ENCODE measurements around the gene TOGARAM2. TPM values are rescaled to one million over a fixed set of nuclear protein-coding genes. Genes with fewer than 3 reads are reported as not detected.
"Not testable (repeated sequence)": the region's sequence is repeated elsewhere in the genome, so short reads cannot be mapped to it uniquely, and the experiment has no call there.

The TOGARAM2 gene
- total RNA-seq, 1 donor from 2014 or later: 0.72 TPM

GRCh38 chr2:28976584-28976983, 4.5 kb upstream of the TOGARAM2 start:
- DNase-seq (ENCODE audit: low spot score): no peak
- Mint-ChIP-seq H3K4me1 (ENCODE audit: low read depth) (peaks cover 10% of the 10 kb centered on the region), H3K27me3 (ENCODE audit: low read depth) (peaks cover 7% of the 10 kb centered on the region), H3K9me3 (ENCODE audit: low read depth) (no peaks in the 10 kb centered on the region), H3K4me3 (ENCODE audit: unreplicated experiment) (no peak overlapping the region), H3K27ac (ENCODE audit: unreplicated experiment) (no peak overlapping the region), H3K36me3 (ENCODE audit: low read depth) (no peaks in the 10 kb centered on the region)
- TF ChIP-seq CTCF (IDR thresholded peaks at IDR 0.05): no peak

GRCh38 chr2:28977176-28977875, 3.8 kb upstream of the TOGARAM2 start:
- Mint-ChIP-seq H3K4me3 (ENCODE audit: unreplicated experiment) (no peak overlapping the region), H3K27me3 (ENCODE audit: low read depth) (peaks cover 7% of the 10 kb centered on the region), H3K4me1 (ENCODE audit: low read depth) (peaks cover 18% of the 10 kb centered on the region), H3K27ac (ENCODE audit: unreplicated experiment) (no peak overlapping the region), H3K36me3 (ENCODE audit: low read depth) (no peaks in the 10 kb centered on the region), H3K9me3 (ENCODE audit: low read depth) (no peaks in the 10 kb centered on the region)
- DNase-seq (ENCODE audit: low spot score): peak; percentile 67
- TF ChIP-seq CTCF (IDR thresholded peaks at IDR 0.05): no peak

GRCh38 chr2:28978001-28978400, 3.1 kb upstream of the TOGARAM2 start:
- not testable (repeated sequence) for H3K36me3 Mint-ChIP-seq (ENCODE audit: low read depth); H3K27me3 Mint-ChIP-seq (ENCODE audit: low read depth); H3K27ac Mint-ChIP-seq (ENCODE audit: unreplicated experiment); H3K9me3 Mint-ChIP-seq (ENCODE audit: low read depth); H3K4me3 Mint-ChIP-seq (ENCODE audit: unreplicated experiment)
- H3K4me1 Mint-ChIP-seq (ENCODE audit: low read depth): peaks cover 24% of the 10 kb centered on the region
- DNase-seq (ENCODE audit: low spot score): peak; percentile 50

GRCh38 chr2:28978606-28979005, 2.5 kb upstream of the TOGARAM2 start:
- peaks cover 24% of the 10 kb centered on the region for H3K4me1 Mint-ChIP-seq (ENCODE audit: low read depth)
- H3K9me3 Mint-ChIP-seq (ENCODE audit: low read depth): no peaks in the 10 kb centered on the region
- peak overlapping the region; percentile 29 for H3K27ac Mint-ChIP-seq (ENCODE audit: unreplicated experiment)
- H3K27me3 Mint-ChIP-seq (ENCODE audit: low read depth): peaks cover 7% of the 10 kb centered on the region
- H3K4me3 Mint-ChIP-seq (ENCODE audit: unreplicated experiment): no peak overlapping the region
- no peaks in the 10 kb centered on the region for H3K36me3 Mint-ChIP-seq (ENCODE audit: low read depth)
- no peak for TF ChIP-seq CTCF (IDR thresholded peaks at IDR 0.05)
- DNase-seq (ENCODE audit: low spot score): peak; percentile 54

GRCh38 chr2:28979041-28979440, 2.1 kb upstream of the TOGARAM2 start:
- H3K27me3 Mint-ChIP-seq (ENCODE audit: low read depth): peaks cover 7% of the 10 kb centered on the region
- H3K9me3 Mint-ChIP-seq (ENCODE audit: low read depth): no peaks in the 10 kb centered on the region
- TF ChIP-seq CTCF (IDR thresholded peaks at IDR 0.05): no peak
- no peak overlapping the region for H3K27ac Mint-ChIP-seq (ENCODE audit: unreplicated experiment)
- peak; percentile 54 for DNase-seq (ENCODE audit: low spot score)
- H3K4me1 Mint-ChIP-seq (ENCODE audit: low read depth): peaks cover 24% of the 10 kb centered on the region
- H3K36me3 Mint-ChIP-seq (ENCODE audit: low read depth): no peaks in the 10 kb centered on the region
- H3K4me3 Mint-ChIP-seq (ENCODE audit: unreplicated experiment): no peak overlapping the region

Data from chondrocyte (in vitro differentiated cells).